HG03457 (cell line): ENCODE measurements around the gene ABCA6.
"Not testable (repeated sequence)": the region's sequence is repeated elsewhere in the genome, so short reads cannot be mapped to it uniquely, and the experiment has no call there.

Experiments
- ATAC-seq: cut with Tn5 transposase; IDR thresholded peaks from one replicate; pipeline ENCODE4 v1.9.1; 2021; ENCODE audit warnings: moderate number of reproducible peaks; ENCODE audit not compliant: unreplicated experiment

ABCA6 gene

DNA sequence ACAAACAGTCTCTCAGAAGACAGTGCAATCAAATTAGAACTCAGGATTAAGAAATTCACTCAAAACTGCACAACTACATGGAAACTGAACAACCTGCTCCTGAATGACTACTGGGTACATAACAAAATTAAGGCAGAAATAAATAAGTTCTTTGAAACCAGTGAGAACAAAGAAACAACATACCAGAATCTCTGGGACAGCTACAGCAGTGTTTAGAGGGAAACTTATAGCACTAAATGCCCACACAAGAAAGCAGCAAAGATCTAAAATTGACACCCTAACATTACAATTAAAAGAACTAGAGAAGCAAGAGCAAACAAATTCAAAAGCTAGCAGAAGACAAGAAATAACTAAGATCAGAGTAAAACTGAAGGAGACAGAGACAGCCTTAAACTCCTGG, 68.3 kb downstream of the ABCA6 start:
- not testable (repeated sequence) for ATAC-seq

- not testable (repeated sequence) for ATAC-seq
Measured at GRCh38 chr17:69072803-69073256, 68.9 kb downstream of the ABCA6 start.

DNA sequence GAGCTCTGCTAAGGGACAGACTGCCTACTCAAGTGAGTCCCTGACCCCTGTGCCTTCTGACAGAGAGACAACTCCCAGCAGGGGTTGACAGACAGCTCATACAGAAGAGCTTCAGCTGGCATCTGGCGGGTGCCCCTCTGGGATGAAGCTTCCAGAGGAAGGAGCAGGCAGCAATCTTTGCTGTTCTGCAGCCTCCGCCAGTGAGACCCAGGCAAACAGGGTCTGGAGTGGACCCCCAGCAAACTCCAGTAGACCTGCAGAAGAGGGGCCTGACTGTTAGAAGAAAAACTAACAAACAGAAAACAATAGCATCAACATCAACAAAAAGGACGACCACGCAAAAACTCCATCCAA, 70.5 kb downstream of the ABCA6 start:
- ATAC-seq = not testable (repeated sequence)

- not testable (repeated sequence) for ATAC-seq
Measured at GRCh38 chr17:69070378-69071232, 71.1 kb downstream of the ABCA6 start.

DNA sequence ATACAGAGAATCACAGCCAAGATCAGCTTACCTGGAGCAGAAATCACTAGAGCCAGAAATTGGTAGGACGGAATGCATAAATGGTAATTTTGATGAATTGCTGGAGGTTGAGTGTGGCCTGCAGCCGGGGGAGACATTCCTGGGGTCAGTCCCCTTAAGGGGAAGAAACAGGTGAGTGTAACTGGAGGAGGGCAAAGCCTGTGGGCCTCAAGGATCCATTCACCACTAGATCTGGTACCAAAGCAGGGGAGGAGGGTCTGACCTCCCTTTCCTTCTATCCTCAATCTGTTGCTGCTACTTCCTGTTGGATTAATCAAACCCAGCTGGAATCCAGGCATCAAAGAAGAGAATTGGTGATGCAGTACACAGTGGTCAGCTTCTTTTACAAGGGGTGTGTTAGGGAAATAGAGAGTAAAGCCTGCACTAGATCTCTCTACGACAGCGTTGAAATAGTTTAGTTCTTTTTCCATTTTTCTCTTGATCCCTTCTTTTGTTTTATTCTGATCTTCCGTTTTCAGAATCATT, 72.4 kb downstream of the ABCA6 start:
- no peak for ATAC-seq

- ATAC-seq = no peak
Measured at GRCh38 chr17:69067274-69068047, 74.2 kb downstream of the ABCA6 start.

- no peak for ATAC-seq
Measured at GRCh38 chr17:69066482-69066881, 75.2 kb downstream of the ABCA6 start.

- ATAC-seq = no peak
Measured at GRCh38 chr17:69065113-69065512, 76.6 kb downstream of the ABCA6 start.

DNA sequence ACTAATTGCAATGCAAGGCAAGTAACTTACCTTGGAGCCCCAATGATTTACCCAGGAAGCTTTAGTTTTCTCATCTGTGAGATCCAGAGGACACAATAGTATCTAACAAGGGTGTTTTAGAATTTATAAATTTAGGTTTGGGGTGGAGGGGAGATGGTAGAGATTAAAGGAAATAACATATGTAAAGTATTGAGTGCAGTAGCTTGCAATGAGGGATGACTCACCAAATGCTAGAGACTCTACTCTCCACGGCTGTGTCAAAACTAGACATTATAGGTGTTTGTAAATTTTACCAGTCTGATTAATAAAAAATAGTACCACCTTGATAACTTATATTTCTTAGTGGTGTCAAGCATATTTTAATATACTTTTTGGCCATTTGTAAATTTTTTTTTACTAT, 77.2 kb downstream of the ABCA6 start:
- ATAC-seq = no peak

- ATAC-seq = no peak
Measured at GRCh38 chr17:69064001-69064400, 77.7 kb downstream of the ABCA6 start.

GRCh38 chr17:69062860-69063581, 78.7 kb downstream of the ABCA6 start:
- ATAC-seq = no peak

- no peak for ATAC-seq
Measured at GRCh38 chr17:69061721-69062556, 79.8 kb downstream of the ABCA6 start.

DNA sequence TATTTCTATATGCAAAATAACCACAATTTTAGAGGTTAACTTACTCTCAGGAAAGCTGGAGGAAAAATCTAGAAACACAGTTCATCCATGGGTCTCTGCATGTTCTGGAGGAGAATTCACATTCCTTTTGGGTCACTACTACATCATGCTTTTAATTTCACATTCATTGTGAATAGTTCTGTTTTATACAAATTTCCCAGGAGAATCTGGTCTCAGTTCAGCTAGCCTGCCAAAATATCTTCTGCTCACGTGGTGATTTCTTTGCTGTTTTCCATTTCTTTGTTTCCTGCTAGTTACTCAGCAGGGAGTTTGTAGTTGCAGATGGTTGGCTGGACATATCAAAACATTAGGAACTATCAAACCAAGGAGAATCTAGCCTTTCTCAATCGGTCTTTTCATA, 80.9 kb downstream of the ABCA6 start, which contains the start of gene ABCA9:
Gene ABCA9, minus strand, starts transcription at position 106 of the 400 bp plus-strand sequence. CDS start 9,801 bp downstream, outside the sequence.
- ATAC-seq = no peak

GRCh38 chr17:69059458-69060175, 82.1 kb downstream of the ABCA6 start:
- ATAC-seq = no peak

- ATAC-seq = no peak
Measured at GRCh38 chr17:69058165-69058564, 83.5 kb downstream of the ABCA6 start.

DNA sequence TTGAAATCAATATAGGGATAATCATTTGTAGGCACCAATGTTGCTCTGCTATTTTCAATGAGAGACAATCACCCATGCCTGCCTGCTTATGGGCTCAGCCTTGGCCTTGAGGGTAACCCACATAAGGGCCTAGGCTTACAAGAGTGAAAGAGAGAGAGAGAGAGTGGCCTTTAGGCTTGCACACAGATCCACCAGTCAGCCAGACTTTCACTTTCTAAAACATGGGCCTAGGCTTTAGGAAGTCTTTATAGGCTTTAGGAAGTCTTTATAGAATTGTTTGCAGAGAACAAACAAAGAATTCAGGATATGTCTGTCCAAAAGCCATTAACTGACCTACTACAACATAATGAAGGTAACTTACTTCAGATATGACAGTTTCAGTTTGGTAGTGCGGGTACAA, 84.4 kb downstream of the ABCA6 start:
- no peak for ATAC-seq

GRCh38 chr17:69056179-69056823, 85.4 kb downstream of the ABCA6 start:
- ATAC-seq = no peak

GRCh38 chr17:69055334-69055733, 86.4 kb downstream of the ABCA6 start:
- ATAC-seq = no peak
